Dermis blood vessel endothelial cell (primary cell): ENCODE results near the gene POLR1A. TPM values are rescaled to one million over a fixed set of nuclear protein-coding genes. Genes with fewer than 3 reads are reported as not detected.

ENCODE experiments used
- DNase-seq: peaks from one replicate; pipeline ENCODE4 v3.0.0; 2010
- total RNA-seq: library from RNA; depleted of rRNA; stranded (reverse); fragments of >200 nt; gene quantifications from 2 replicates; pipeline ENCODE4 v1.2.3, GENCODE V29; 2014

The POLR1A gene
- total RNA-seq, 1 donor from 2014 or later = 13.6 TPM

DNA sequence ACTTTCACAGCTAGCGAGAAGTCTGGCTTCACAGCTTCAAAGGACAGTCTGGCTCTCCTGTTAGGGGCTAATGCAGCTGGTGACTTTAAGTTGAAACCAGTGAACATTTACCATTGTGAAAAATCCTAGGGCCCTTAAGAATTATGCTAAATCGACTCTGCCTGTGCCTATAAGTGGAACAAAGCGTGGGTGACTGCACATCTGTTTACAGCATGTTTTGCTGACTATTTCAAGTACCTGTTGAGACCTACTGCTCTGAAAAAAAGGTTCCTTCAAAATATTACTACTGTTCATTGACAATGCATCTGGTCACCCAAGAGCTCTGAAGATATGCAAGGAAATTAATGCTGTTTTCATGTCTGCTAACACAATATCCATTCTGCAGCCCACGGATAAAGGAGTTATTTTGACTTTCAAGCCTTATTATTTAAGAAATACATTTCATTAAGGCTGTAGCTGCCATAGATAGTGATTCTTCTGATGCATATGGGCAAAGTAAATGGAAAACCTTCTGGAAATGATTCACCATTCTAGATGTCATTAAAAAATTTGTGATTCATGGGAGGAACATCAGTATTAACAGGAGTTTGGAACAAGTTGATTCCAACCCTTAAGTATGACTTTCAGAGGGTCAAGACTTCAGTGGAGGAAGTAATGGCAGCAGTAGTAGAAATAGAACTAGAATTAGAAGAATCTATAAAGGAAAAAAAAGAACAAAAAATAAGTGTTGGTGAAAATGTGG lies 48.9 kb downstream of the POLR1A start:
- no peak for DNase-seq

DNA sequence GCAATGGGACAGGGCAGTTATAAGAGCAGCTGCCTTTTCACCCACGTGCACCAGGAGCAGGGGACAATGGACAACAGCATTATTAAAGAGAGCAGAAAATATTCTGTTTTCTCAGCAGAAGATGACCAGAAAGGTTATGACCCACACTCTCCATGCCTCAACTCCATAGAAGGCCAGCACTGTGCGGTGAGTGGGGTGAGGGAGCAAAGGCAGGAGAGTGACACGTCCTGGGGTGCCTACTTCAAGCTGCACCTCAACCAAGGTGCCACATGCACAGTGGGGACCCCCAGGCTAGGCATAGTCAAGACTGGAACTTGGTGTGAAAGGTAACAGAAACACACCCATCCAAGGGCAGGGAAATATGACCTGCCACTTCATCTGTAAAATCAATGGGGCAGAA lies 50.4 kb downstream of the POLR1A start:
- DNase-seq = no peak

DNA sequence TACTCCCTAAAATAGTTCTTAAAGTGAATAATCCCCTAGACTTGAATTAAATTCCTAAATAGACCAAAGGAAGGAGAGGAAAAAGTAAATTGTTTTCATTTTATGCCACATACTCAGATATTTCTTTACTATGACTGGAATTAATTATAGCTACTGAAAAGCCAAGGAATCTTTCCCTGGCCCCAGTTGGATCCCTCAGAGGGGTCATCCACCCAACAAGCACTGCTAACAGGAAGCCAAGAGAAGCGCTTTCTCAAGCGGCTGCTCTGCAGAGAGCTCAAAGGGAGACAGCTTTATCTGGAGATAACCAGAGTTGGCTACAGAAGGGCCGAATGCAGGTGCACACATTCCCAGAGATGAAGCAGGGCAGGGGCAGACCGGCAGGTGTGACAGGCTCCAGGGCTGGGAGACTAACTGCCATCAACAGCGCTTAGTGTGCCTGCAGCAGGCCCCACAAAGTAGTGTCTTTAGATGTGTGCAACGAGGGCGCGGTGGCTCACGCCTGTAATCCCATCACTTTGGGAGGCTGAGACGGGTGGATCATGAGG lies 51.1 kb downstream of the POLR1A start:
- DNase-seq = no peak

DNA sequence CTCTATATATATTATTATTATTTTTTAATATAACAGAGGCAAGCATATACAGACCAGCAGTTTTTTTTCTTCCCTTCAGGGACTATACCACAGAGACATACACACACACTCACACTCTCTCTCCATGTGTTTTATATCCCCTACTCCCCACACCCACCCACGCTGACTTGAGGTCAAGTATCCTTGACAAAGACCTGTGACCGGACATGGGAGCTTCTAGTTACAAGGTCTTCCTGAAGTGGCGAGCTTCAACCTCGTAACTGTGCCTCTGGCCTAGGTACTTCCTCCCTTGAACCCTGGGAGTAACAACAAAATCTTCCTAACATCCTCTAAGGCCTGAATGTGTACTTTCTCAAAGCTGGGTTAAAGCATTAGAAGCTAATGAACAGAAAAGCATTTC lies 52.5 kb downstream of the POLR1A start:
- no peak for DNase-seq

DNA sequence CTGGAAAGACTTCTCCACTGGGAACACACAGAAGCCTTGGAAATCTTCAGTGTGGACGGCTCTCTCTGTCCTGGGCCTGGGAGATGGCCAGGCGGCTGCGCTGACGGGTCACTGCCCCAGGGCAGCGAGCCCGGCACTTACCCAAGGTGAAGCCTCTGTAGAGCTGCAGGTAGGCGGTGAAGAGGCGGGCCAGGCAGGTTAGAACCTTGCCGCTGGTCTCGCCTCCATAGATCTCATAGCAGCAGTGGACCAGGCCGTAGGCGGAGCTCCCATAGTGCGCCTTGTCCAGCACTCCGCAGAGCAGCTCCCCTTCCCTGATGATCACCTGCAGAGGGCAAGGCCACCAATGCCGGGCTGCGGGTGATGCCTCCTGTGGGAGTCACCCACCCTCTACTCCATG lies 53.0 kb downstream of the POLR1A start:
- no peak for DNase-seq

DNA sequence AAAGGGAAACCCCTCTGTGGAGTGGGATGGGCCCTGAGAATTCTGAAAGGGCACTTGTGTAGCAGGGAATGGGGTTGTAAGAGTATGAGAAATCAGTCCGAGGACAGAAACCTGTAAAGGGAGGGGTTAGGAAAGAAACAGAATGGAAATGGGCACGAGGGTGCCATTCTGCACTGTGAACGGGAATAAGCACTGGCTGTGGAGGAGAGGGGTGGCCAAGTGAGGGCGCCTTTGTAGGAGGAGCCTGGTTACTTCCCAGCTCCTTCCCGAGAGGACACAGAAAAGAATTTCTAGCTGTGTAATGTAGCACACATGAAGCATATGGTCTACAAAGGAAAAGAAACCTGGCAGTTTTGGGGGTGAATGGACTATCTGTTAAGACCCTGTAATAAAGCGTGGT lies 53.4 kb downstream of the POLR1A start:
- DNase-seq = no peak

DNA sequence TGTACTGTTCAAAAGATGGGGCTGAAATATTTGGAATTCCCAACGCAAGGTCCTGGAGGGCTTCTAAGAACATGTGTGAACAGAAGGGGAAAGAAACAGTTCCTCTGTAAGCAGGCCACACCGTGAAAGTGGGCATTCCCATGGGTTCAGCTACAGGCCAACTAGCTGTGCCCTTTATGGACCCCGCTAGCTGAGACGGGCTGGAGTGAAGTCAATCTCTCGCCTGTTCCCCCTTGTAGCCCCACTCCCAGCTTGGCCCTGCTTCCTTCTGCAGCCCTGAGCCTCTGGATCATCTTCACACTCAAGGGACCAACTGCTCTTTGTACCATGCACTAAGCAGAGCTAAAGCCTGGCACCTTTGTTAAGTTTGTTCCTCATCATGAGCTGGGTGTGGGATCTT lies 55.4 kb downstream of the POLR1A start:
- no peak for DNase-seq

DNA sequence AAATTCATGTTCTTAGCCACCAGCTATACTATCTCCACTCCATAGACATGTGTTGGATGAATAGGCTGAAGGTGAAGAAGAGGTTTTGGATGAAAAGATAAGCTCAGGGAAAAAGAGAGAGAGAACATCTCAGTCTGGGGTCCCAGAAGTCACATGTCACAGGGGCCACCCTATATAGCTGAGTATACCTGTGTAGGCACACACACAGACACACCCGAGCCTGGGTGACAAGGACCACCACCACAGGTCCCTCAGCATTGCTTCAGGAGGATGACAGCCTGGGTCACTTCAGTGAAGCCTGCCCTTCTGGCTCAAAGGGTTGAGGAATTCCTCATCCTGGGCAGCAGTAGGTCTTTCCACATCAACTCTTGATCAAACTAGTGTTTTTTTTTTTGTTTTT lies 56.2 kb downstream of the POLR1A start:
- no peak for DNase-seq

DNA sequence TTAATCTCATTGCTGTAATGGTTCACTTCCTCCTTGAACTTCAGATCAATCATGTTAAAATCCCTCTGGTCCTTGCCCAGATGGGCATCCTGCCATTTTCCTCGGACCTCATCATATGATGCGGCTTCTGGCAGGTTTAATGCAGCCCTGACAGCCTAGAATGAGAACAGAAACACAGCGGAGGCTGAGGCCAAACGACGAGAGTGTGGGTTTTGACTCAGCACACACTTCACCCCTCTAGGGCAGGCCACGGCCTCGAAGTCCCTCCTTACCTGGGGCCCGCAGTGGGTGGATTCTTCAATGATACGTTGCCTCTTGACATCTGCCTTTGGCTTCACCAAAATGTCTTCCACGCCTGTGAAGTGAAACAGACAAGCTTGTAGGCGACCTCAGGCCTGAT lies 56.8 kb downstream of the POLR1A start:
- DNase-seq = no peak

DNA sequence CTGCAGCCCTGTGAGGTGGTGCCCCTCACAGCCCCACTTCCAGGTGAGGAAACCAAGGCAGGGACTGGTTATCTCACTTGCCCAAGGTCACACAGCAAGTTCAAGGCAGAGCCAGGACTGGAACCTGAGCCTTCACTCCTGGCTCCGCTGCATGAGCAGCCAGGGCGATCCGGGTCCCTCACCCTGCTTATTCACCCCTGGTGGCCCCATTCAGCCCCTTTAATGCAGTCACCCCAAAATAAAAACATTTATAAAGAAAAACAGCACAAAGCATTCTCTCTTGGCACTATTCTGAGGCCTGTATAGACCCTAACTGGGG lies 57.3 kb downstream of the POLR1A start:
- DNase-seq = no peak

DNA sequence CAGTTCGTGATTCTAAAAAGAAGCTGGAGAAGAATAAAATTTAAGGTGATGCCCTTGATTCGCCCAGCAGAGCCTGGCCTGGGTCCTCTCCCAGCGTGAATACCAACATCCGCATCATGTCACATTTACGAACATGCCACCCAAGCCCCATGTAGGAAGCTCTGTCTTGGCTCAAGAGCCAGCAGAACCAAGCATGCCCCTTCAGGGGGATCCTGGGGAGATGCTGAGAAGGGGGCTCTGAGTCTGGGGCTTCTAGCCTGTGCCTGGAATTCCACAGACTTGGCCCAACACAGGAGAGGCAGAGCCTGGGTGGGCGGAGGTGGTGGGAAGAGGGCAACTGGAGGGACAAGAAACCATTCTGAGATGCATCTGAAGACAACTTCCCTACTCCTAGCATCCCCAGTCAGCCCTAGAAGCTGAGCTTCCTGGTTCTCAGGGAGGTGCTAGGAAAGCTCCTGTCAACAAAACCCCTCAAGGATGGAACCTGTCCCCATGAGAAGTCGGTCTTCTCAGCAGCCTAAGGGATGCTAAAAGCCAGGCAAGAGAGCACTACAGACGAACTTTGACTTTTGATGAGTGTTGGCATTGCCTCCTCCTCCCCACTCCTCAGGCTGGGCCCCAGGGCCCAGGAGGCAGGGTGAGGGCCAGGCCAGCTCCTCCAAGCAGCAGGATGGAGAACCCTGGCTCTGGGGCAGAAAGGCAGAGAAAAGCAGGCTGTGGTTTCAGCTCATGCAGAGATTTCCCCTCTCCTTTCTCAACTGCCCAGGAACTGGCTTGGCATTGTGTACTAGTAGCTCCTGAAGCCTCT lies 57.9 kb downstream of the POLR1A start:
- DNase-seq = no peak

DNA sequence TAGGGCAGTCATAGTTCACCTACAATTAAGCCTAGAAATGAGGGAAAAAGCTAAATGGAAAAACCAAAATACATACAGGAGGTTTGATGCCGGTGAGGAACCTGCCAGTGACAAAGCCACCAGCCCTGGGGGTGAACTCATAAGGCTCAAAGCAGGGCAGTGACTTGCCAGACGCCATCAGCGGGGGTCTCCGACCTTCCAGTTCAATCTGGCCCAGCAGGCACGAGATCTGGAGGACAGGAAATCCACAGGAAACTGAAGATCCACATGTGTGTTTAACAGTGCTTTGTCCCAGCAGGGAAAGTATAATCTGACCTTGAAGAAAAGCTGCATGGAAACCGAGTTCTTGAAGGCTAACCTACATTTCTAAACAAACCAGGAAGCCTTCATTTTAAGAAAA lies 60.1 kb downstream of the POLR1A start:
- peak; percentile 63 for DNase-seq

DNA sequence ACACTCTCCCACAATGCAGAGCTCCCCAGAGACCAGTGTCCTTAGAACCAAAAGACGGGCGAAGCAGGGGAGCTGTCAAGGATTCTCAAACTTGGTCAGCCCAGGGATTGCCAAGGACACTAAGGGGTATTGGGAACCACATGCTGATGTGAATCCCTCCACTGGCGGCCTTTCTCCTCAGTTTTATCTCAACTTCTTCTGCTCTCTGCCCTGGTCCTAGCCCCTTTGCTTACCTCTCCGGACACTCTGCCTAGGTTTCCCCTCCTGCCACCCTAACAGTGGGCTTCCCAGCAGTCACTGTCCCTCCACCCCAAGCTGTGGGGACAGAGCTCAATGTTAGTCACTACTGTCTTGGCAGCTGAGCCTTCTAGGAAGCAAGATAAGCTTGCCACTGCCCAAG lies 61.1 kb downstream of the POLR1A start:
- no peak for DNase-seq

DNA sequence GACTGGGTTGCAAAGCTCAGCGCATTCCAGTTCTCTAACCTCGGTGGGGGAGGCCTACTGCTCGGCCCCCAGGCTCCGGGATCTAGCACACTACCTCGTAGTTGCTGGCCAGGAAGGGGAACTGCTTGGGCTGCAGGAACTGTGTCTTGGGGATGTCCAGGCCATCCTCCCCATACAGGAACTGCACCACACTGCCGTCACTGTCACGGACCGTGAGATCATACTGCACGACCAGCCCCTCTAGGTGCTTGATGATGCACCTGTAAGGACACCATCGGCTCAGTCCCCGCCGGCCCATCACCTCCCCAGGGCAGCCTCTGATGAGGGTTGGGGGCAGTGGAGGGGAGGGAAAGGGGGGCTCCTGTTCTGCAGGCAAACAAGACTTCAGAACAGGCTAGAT lies 61.6 kb downstream of the POLR1A start:
- no peak for DNase-seq

DNA sequence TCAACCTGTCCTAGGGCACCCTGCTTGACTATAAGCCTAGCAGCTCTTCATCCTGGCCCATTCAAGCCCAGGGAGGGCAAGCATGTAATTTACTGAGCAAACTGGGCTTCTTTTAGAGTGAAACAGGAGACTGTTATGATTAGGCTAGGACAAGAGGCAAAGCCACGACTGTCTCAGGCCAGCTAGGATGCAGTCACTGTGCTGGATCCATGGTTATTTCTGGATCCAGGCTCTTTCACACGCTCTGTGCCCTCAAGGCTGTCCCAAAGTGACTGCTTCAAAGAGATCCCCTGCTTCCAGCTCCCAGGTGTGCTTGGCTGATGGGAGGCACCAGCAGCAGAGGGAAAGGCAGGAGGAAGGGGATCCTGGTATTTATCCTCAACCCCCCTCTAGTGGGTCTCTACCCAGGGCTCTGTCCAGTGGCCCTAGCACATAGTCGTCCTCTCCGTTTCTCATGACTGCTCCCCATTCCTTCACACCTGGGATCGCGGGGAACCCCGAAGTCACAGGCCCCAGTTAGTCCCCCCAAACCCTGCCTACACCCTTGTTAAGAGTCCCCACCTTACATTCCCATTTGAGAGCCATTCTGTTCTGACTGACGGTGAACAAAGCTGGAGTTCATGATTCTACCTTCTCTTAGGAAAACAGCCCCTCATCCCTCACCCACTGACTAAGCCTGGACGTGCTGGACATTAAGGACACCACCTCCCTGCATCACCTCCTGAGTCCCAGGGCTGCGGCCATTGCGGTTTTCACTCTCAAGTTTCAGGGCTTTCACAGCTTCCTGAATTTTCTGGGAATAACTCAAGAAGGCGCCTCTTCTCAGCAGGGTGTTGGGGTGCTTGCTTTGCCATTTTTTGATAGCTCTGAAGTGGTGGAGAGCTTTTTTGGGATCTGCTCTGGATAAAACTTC lies 63.2 kb downstream of the POLR1A start:
- DNase-seq = no peak

DNA sequence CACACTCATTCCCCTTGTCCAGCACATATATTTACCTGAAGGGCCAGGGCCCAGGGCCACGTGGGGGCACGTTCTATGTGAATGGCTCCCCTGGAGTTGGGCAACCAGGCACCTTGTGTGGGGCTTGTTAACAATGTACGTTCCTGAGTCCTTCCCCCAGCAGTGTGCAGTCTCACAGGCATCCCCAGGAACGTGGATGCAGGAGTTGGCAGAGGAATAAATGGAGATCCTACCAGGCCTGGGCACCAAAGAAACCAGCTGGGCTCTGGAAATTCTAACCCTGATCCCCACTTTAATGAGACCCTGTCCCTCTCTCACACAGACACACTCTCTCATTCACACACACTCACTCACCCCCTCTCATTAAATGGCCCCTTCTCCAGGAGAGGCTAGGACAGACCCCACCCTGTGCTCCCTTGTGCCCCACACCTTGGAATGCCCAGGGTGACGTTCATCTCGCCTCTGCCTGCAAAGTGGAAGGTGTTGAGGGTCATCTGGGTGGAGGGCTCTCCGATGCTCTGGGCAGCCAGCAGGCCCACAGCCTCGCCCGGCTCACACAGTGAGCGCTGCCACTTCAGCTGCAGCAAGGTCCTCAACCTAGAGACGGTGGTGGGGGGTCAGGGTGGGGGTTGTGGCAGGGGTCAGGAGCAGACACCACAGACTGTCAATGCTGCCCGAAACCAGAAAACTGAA lies 65.6 kb downstream of the POLR1A start:
- DNase-seq = no peak

DNA sequence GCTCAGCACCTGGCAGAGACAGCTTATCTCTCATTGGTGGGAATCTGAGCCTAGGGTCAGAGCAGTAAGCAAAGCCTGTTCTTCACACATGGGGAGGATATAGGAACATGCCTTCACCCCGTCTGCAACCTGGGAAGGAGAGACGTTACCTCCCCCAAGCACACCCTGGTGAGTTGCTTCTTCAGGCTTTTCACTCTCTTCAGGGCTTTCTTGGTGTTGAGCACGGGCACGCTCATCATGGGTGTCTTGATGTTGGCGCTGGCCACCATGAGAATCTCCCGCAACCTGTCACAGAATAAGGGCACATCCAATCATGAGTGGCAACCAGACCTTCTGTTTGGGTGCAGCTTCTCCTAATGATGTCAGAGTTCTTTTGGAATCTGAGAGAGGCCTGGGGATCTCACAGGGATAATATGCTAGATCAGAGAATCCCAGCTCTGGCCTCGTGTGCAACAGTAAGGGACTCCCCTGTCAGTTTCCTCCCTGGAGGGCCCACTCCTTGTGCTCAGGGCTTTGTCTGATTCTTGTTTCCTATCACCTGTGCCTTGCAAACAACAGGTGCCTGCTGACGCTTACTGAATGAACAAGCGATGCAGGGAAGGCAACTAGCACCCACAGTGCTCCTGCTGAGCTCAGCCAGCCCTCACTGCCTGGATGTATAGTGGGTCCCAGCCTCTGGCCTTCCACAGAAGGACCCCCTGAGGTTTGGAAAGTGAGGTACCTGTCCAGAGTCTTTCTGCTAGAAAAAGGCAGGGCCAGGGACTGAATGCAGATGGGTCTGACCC lies 66.3 kb downstream of the POLR1A start:
- DNase-seq = no peak

DNA sequence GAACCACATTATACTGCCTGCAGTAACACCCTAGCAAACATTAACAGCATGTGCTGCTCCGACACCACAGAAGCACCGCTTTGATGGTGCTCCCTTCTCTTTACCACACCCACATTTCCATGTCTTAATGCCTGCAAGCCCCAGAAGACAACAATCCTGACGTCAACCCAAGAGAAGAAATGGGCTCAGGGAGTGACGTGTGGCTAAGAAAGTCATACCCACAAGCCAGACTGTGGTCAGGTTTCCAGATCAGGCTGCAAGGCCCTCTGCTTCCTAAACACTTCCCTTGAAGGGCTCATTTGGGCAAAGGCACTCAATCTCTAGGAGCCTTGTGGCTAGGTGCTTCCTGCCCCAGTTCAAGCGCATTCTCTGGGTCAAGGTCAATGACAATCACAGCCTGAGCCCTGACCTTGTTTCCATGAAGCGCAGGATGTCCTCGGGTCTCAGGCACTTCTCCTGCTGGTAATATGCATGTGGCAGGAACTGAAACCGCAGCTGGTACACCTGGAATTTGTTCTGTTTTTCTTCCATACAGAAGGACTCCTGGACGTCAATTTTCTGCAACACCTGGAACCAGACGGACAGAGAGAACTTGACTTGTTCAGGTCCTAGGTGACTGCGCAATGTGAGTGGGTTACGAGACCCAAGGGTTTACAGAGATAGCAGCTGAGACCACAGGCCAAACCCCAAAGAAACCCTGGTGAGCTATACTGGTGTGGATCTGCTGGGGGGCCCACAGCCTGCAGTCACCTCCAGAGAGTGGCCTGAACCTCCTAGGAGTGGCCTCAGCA lies 67.2 kb downstream of the POLR1A start:
- DNase-seq = peak; percentile 46

DNA sequence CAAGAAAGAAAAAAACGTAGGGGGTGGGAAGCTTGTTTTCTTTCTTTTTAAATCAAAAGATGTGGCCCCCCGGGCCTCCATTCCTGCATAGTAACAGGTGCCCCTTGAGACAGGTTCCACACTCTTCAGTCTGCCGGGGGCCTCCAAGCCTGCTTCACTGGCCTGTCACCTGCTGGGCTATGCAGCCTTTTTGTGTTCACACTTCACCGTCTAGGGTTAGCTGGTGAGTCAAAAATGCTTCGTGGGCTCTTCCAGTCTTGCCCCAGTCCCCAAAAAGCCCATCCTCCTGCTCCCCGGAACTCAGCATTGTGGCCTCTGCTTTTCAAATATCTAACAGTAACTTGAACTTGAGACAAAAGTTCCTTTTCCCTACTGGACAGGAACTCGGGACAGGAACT lies 67.9 kb downstream of the POLR1A start:
- peak; percentile 18 for DNase-seq

DNA sequence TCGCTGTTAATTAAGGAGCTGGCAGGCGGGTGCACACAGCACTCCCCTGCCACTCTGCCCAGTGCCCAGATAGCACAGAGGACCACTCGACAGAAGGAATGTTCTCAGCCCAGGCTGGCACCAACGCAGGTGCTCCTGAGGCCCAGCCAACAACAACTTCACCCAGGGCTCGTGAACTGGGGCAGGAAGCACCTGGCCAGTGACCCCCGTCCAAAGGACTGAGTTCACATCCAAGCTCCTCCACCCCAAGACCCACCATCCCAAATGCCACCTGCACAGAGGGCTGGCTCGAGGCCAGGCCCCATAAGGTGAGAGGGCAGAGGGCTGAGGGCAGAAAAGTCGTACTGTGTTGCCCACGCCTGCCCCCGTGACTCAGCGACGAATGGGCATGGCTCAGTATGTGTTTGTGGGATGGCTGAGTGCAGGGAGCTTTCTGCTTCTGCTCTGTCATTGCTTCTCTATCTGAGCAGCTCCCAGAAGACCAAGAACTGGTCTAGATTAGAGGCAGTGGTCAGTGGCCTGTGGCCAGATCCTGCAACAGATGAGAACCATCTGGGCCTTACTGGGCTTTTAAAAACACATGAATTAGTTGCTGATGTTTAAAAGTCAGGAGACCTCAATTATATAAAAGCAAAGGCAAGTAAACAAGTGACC lies 68.4 kb downstream of the POLR1A start:
- peak; percentile 84 for DNase-seq
